HG03565 (cell line): ENCODE results near the gene CA10.

Experiments
- ATAC-seq: cut with Tn5 transposase; IDR thresholded peaks from one replicate; pipeline ENCODE4 v1.9.1; 2021; ENCODE audit warnings: mild to moderate bottlenecking, moderate library complexity; ENCODE audit not compliant: unreplicated experiment

Gene CA10

GRCh38 chr17:52049051-52049450 is 109.5 kb downstream of the CA10 start:
- no peak for ATAC-seq

GRCh38 chr17:52048137-52048898 is 110.2 kb downstream of the CA10 start:
- no peak for ATAC-seq

GRCh38 chr17:52047086-52047485 is 111.4 kb downstream of the CA10 start:
- no peak for ATAC-seq

GRCh38 chr17:52041123-52041617 is 117.3 kb downstream of the CA10 start:
- ATAC-seq = no peak

- ATAC-seq = no peak
Measured at GRCh38 chr17:52036416-52036815, 122.1 kb downstream of the CA10 start.

GRCh38 chr17:52035336-52035915 is 123.1 kb downstream of the CA10 start:
- no peak for ATAC-seq

GRCh38 chr17:52032454-52032853 is 126.1 kb downstream of the CA10 start:
- ATAC-seq = no peak

GRCh38 chr17:52030052-52030451 is 128.5 kb downstream of the CA10 start:
- ATAC-seq = no peak

GRCh38 chr17:52027620-52028295 is 130.8 kb downstream of the CA10 start:
- no peak for ATAC-seq

- no peak for ATAC-seq
Measured at GRCh38 chr17:52027081-52027480, 131.4 kb downstream of the CA10 start.

GRCh38 chr17:52026075-52026474 is 132.4 kb downstream of the CA10 start:
- ATAC-seq = no peak

GRCh38 chr17:52025236-52025635 is 133.3 kb downstream of the CA10 start:
- no peak for ATAC-seq

GRCh38 chr17:52024300-52024870 is 134.1 kb downstream of the CA10 start:
- ATAC-seq = no peak

GRCh38 chr17:52011064-52011463 is 147.4 kb downstream of the CA10 start:
- ATAC-seq = no peak

- ATAC-seq = no peak
Measured at GRCh38 chr17:51999654-52000053, 158.9 kb downstream of the CA10 start.

GRCh38 chr17:51997723-51998122 is 160.8 kb downstream of the CA10 start:
- ATAC-seq = no peak

GRCh38 chr17:51995797-51996403 is 162.6 kb downstream of the CA10 start:
- ATAC-seq = no peak

- no peak for ATAC-seq
Measured at GRCh38 chr17:51992864-51993416, 165.6 kb downstream of the CA10 start.

- no peak for ATAC-seq
Measured at GRCh38 chr17:51971121-51971520, 187.4 kb downstream of the CA10 start.

GRCh38 chr17:51961689-51962088 is 196.8 kb downstream of the CA10 start:
- ATAC-seq = no peak

GRCh38 chr17:51957786-51958185 is 200.7 kb downstream of the CA10 start:
- ATAC-seq = no peak
